Panc1 (cell line): Measurements from ENCODE around the gene CLMN.

Experiments used
- CTCF ChIP-seq: fragments of 450-650 bp; IDR thresholded peaks from 2 replicates; pipeline ENCODE4 v1.5.1; 2017; ENCODE audit warnings: mild to moderate bottlenecking
- POLR2AphosphoS5 ChIP-seq: IDR thresholded peaks from 2 replicates; pipeline ENCODE4 v1.6.1; 2012; ENCODE audit warnings: mild to moderate bottlenecking, low read depth, low read length, moderate library complexity
- REST ChIP-seq, 2 experiments: IDR thresholded peaks; 2 replicates each; pipeline ENCODE4 v1.6.1; 2011 to 2012; ENCODE audit warnings: low read depth in 2 of 2, control low read depth in 1 of 2, low read length in 1 of 2, mild to moderate bottlenecking in 1 of 2, moderate library complexity in 1 of 2; ENCODE audit not compliant: insufficient read depth in 1 of 2
- SIN3A ChIP-seq: IDR thresholded peaks from 2 replicates; pipeline ENCODE4 v1.6.1; 2012; ENCODE audit warnings: low read depth, mild to moderate bottlenecking, low read length, moderate library complexity, borderline replicate concordance; ENCODE audit not compliant: insufficient read depth

- TF ChIP-seq POLR2AphosphoS5 = no peak
- TF ChIP-seq CTCF = no peak
- TF ChIP-seq REST (IDR thresholded peaks at IDR 0.05; ENCODE audit: insufficient read depth in 1 of 2, low read depth in 2 of 2, low read length in 1 of 2) = no peak
- no peak for TF ChIP-seq SIN3A
Measured at GRCh38 chr14:95365401-95365800, 45.7 kb upstream of the CLMN start.
